Measurements from ENCODE around the gene RNF187. TPM values are rescaled to one million over a fixed set of nuclear protein-coding genes. Genes with fewer than 3 reads are reported as not detected.

RNF187 gene
- total and polyA plus RNA-seq, 12 donors: 18.9 to 99.7 (median 85.9) TPM

DNA sequence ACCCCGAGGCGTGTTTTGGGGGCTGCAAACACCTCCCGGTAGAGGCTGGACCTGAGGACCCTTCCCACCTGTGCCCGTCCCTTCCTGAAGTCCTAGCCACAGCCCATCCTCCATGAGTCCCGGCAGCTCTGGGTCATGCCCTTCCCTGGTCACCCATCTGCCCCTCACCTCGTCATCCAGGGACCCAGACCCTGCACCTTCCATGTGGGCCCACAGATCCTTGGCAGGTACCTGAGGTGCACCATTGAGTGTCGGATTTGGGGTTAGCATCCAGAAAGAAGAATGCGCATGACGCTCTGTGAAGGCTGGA, 6.8 kb downstream of the RNF187 start:
- TF ChIP-seq, protein P1, sequence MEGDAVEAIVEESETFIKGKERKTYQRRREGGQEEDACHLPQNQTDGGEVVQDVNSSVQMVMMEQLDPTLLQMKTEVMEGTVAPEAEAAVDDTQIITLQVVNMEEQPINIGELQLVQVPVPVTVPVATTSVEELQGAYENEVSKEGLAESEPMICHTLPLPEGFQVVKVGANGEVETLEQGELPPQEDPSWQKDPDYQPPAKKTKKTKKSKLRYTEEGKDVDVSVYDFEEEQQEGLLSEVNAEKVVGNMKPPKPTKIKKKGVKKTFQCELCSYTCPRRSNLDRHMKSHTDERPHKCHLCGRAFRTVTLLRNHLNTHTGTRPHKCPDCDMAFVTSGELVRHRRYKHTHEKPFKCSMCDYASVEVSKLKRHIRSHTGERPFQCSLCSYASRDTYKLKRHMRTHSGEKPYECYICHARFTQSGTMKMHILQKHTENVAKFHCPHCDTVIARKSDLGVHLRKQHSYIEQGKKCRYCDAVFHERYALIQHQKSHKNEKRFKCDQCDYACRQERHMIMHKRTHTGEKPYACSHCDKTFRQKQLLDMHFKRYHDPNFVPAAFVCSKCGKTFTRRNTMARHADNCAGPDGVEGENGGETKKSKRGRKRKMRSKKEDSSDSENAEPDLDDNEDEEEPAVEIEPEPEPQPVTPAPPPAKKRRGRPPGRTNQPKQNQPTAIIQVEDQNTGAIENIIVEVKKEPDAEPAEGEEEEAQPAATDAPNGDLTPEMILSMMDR (IDR thresholded peaks at IDR 0.05): no peak
- H3K9me3 ChIP-seq: no peaks in the 10 kb centered on the region
- H3K36me3 ChIP-seq: peaks cover 0 to 87% (median 37%) of the 10 kb centered on the region in 9 donors
- 87 to 95% methylated on average over 9 of the region's 9 CpGs for WGBS, 2 donors
- no peak for ATAC-seq
- no peaks in the 10 kb centered on the region for H3K27me3 ChIP-seq
- peaks cover 8 to 28% (median 20%) of the 10 kb centered on the region in 9 donors for H3K4me1 ChIP-seq
- no peak overlapping the region for H3K4me3 ChIP-seq
- intact Hi-C loops (cut with DNase I): no loop called here
- no peak overlapping the region for H3K27ac ChIP-seq
- DNase-seq: no peak

DNA sequence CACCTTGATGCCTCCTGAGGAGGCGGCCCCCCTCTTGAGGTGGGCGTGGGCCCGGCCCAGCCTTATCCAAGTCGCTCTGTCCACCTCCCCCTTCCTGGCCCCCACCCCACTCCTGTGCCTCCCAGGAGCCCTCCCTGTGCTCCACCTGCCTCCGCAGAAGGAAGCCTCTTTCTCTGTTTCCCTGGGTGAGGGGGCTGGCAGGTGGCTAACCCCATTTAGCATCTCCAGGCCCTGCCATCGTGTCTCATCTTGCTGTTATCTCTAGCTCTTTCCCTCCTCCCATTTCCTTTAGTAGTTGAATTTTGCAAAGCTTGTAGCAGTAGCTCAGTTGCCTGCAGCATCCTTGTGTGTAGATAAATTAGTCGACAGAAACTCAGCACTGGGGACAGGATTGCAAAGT, 7.2 kb downstream of the RNF187 start:
- Histone ChIP-seq H3K4me3 (no peak overlapping the region), H3K27me3 (no peaks in the 10 kb centered on the region), H3K9me3 (no peaks in the 10 kb centered on the region), H3K4me1 (peaks cover 6 to 24% (median 16%) of the 10 kb centered on the region in 9 donors), H3K36me3 (peaks cover 0 to 83% (median 37%) of the 10 kb centered on the region in 9 donors), H3K27ac (no peak overlapping the region)
- TF ChIP-seq, protein P1 (IDR thresholded peaks at IDR 0.05): no peak
- ATAC-seq: no peak
- no peak for DNase-seq
- WGBS, 2 donors: 71 to 76% methylated on average over 7 of the region's 7 CpGs
- intact Hi-C loops (cut with DNase I): no loop called here

DNA sequence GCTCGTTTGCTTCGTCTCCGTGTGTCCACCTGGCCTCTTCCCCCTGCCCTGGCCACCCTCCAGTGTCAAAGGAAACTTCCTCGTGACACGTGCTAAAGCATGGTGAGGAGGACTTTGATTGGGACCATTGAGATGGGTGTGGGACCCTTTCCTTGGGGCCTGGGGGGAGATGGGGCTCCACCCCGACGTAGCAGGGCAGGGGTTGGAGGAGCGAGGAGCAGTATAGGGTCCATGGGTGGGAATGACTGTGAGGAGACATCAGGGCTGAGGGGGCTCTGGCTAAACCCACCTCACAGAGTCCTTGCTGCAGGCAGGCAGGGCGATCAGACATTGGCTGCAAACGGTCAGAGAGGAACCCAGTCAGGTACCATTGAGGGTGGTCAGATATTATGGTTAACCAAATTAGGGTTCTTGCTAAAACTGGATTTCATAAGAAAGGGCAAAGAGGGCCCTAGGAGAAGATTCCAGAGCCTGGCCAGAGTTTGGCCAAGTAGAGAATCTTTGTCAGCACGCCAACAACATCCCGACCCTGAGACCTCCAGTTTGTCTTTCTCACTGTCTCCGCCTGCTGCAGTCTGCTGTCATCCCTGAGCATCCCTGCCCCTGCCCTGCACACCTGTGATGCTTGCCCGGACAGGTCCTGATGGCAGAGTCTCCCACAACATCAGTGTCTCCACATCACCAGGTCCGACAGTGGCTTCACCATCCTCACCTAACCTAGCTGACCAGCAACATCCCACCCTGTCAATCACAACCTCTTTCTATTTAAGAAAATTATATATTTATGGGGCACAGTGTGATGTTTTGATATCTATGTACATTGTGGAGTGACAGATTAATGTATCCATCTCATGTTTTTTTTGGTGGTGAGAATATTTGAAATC, 8.0 kb downstream of the RNF187 start:
- ATAC-seq (no peak), DNase-seq (no peak)
- Histone ChIP-seq H3K4me3 (no peak overlapping the region), H3K9me3 (no peaks in the 10 kb centered on the region), H3K27me3 (no peaks in the 10 kb centered on the region), H3K4me1 (peaks cover 4 to 16% (median 9%) of the 10 kb centered on the region in 9 donors), H3K36me3 (peaks cover 0 to 75% (median 37%) of the 10 kb centered on the region in 9 donors), H3K27ac (no peak overlapping the region)
- WGBS, 2 donors: 90% methylated on average over 15 of the region's 15 CpGs
- intact Hi-C loops (cut with DNase I): no loop called here
- TF ChIP-seq, protein P1 (IDR thresholded peaks at IDR 0.05): no peak

DNA sequence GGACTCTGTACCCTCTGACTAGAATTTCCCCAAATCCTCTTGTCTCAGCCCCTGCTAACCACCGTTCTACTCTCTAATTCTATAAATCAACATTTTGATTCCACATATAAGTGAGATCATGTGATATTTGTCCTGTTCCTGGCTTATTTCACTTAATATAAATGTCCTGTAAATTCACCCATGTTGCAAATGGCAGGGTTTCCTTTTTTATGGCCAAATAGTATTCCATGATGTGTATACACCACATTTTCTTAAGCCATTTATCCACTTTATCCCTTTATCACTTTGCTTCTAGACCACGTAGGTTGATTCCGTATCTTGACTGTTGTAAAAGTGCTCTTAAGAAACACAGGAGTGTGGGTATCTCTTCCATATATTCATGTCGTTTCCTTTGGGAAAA, 8.9 kb downstream of the RNF187 start:
- TF ChIP-seq, protein P1 (IDR thresholded peaks at IDR 0.05): no peak
- ATAC-seq: no peak
- 96 to 99% methylated on average over 4 of the region's 4 CpGs for WGBS, 2 donors
- DNase-seq: no peak
- H3K4me1 ChIP-seq: peaks cover under 1 to 15% (median 5%) of the 10 kb centered on the region in 9 donors
- intact Hi-C loops (cut with DNase I): no loop called here
- H3K9me3 ChIP-seq: no peaks in the 10 kb centered on the region
- no peak overlapping the region for H3K4me3 ChIP-seq
- no peaks in the 10 kb centered on the region for H3K27me3 ChIP-seq
- H3K36me3 ChIP-seq: peaks cover 0 to 66% (median 31%) of the 10 kb centered on the region in 9 donors
- H3K27ac ChIP-seq: no peak overlapping the region

All from heart right ventricle (tissue), 16 donors.